Nephron (organoid): ENCODE results near the gene ZNF500.

Experiments
- H3K27ac Mint-ChIP-seq, 3 experiments: 2 replicates each; pipeline ENCODE4 v1.8.0; 2020; ENCODE audit warnings: mixed read lengths in 3 of 3, mild to moderate bottlenecking in 2 of 3, moderate library complexity in 1 of 3
- H3K27me3 Mint-ChIP-seq: 2 replicates; pipeline ENCODE4 v1.8.0; 2021; ENCODE audit warnings: low read depth, mild to moderate bottlenecking, moderate library complexity, mixed read lengths
- H3K36me3 Mint-ChIP-seq: 2 replicates; pipeline ENCODE4 v1.8.0; 2020; ENCODE audit warnings: low read depth, mixed read lengths
- H3K4me1 Mint-ChIP-seq: 2 replicates; pipeline ENCODE4 v1.8.0; 2020; ENCODE audit warnings: mixed read lengths
- H3K4me3 Mint-ChIP-seq, 3 experiments: 2 replicates each; pipeline ENCODE4 v1.8.0; 2020; ENCODE audit warnings: mild to moderate bottlenecking in 3 of 3, mixed read lengths in 3 of 3, moderate library complexity in 2 of 3
- H3K9me3 Mint-ChIP-seq: 2 replicates; pipeline ENCODE4 v1.8.0; 2020; ENCODE audit warnings: mixed read lengths
- CTCF ChIP-seq, 3 experiments: fragments of 200-600 bp; sonication (generic); IDR thresholded peaks; one replicate each; pipeline ENCODE4 v1.5.0; 2021; ENCODE audit warnings: antibody characterized with exemption in 3 of 3; ENCODE audit not compliant: unreplicated experiment in 3 of 3

Gene ZNF500

GRCh38 chr16:4798456-4798855 is 31.5 kb upstream of the ZNF500 start:
- Mint-ChIP-seq H3K36me3 (peaks cover 4% of the 10 kb centered on the region), H3K9me3 (no peaks in the 10 kb centered on the region), H3K4me3 (peak overlapping the region; percentile 45 to 65 (median 53)), H3K27ac (no peak overlapping the region), H3K4me1 (peaks cover 7% of the 10 kb centered on the region), H3K27me3 (no peaks in the 10 kb centered on the region)
- TF ChIP-seq CTCF (IDR thresholded peaks at IDR 0.05; ENCODE audit: unreplicated experiment in 3 of 3): no peak

GRCh38 chr16:4797805-4798252 is 30.9 kb upstream of the ZNF500 start:
- H3K4me3 Mint-ChIP-seq: no peak overlapping the region
- peaks cover 4% of the 10 kb centered on the region for H3K36me3 Mint-ChIP-seq
- no peaks in the 10 kb centered on the region for H3K27me3 Mint-ChIP-seq
- H3K27ac Mint-ChIP-seq: no peak overlapping the region
- H3K9me3 Mint-ChIP-seq: no peaks in the 10 kb centered on the region
- H3K4me1 Mint-ChIP-seq: peaks cover 6% of the 10 kb centered on the region
- no peak for TF ChIP-seq CTCF (IDR thresholded peaks at IDR 0.05; ENCODE audit: unreplicated experiment in 3 of 3)

- no peak overlapping the region for H3K27ac Mint-ChIP-seq
- H3K4me3 Mint-ChIP-seq: no peak overlapping the region
- peaks cover 4% of the 10 kb centered on the region for H3K36me3 Mint-ChIP-seq
- H3K9me3 Mint-ChIP-seq: no peaks in the 10 kb centered on the region
- H3K27me3 Mint-ChIP-seq: no peaks in the 10 kb centered on the region
- peaks cover 6% of the 10 kb centered on the region for H3K4me1 Mint-ChIP-seq
- TF ChIP-seq CTCF (IDR thresholded peaks at IDR 0.05; ENCODE audit: unreplicated experiment in 3 of 3): no peak
Measured at GRCh38 chr16:4796982-4797804, 30.2 kb upstream of the ZNF500 start.

- H3K27me3 Mint-ChIP-seq: no peaks in the 10 kb centered on the region
- H3K9me3 Mint-ChIP-seq: no peaks in the 10 kb centered on the region
- peaks cover 4% of the 10 kb centered on the region for H3K36me3 Mint-ChIP-seq
- no peak for TF ChIP-seq CTCF (IDR thresholded peaks at IDR 0.05; ENCODE audit: unreplicated experiment in 3 of 3)
- H3K4me1 Mint-ChIP-seq: peaks cover 6% of the 10 kb centered on the region
- no peak overlapping the region for H3K27ac Mint-ChIP-seq
- H3K4me3 Mint-ChIP-seq: no peak overlapping the region
Measured at GRCh38 chr16:4795828-4796572, 29.0 kb upstream of the ZNF500 start.

- Mint-ChIP-seq H3K27ac (no peak within 1 kb of the TSS), H3K4me3 (no peak within 1 kb of the TSS), H3K9me3 (no peaks in the 10 kb centered on the region), H3K36me3 (peaks cover 4% of the 10 kb centered on the region), H3K27me3 (no peaks in the 10 kb centered on the region), H3K4me1 (peaks cover under 1% of the 10 kb centered on the region)
- no peak for TF ChIP-seq CTCF (IDR thresholded peaks at IDR 0.05; ENCODE audit: unreplicated experiment in 3 of 3)
Measured at GRCh38 chr16:4795181-4795827, 28.3 kb upstream of the ZNF500 start, which contains the start of gene SMIM22. TSS of gene SMIM22 (plus strand) at chr16:4795369. CDS start at chr16:4795735, 366 bp downstream.
